Gastroesophageal sphincter (tissue), 4 donors: Measurements from ENCODE around the gene BCOR. TPM values are rescaled to one million over a fixed set of nuclear protein-coding genes. Genes with fewer than 3 reads are reported as not detected.

Experiments
- ATAC-seq: fragments of 150-250 bp; one replicate; pipeline ENCODE4 v1.9.1; 2016; ENCODE audit warnings: mild to moderate bottlenecking, moderate library complexity
- H3K27ac ChIP-seq, 4 donors: fragments of 200-600 bp; sonication (generic) in 3 of 4; 1 replicate in 3 of 4; 2 replicates in 1 of 4; pipeline ENCODE4 v1.5.1; 2016 to 2019
- H3K27me3 ChIP-seq: fragments of 200-600 bp; sonication (generic); one replicate; pipeline ENCODE4 v1.5.1; 2019
- H3K36me3 ChIP-seq, 2 donors: fragments of 200-600 bp; sonication (generic); one replicate each; pipeline ENCODE4 v1.5.1; 2019; ENCODE audit warnings: control low read depth in 1 of 2
- H3K4me1 ChIP-seq, 3 donors: fragments of 200-600 bp; sonication (generic); 1 replicate in 2 of 3; 2 replicates in 1 of 3; pipeline ENCODE4 v1.5.1; 2016 to 2019; ENCODE audit warnings: control low read depth in 2 of 3
- H3K4me3 ChIP-seq, 2 donors: fragments of 200-600 bp; sonication (generic); one replicate each; pipeline ENCODE4 v1.5.1; 2019; ENCODE audit warnings: mild to moderate bottlenecking in 1 of 2, moderate library complexity in 1 of 2
- H3K9me3 ChIP-seq, 3 donors: fragments of 200-600 bp; sonication (generic); one replicate each; pipeline ENCODE4 v1.5.1; 2017 to 2019; ENCODE audit warnings: control low read depth in 2 of 3
- CTCF ChIP-seq, 4 experiments: fragments of 200-600 bp in 2 of 4; fragments of 450-650 bp in 2 of 4; sonication (generic) in 1 of 4; IDR thresholded peaks; one replicate each; pipeline ENCODE4 v1.5.1; 2017 to 2019; ENCODE audit warnings: antibody characterized with exemption in 4 of 4, mild to moderate bottlenecking in 2 of 4, moderate library complexity in 2 of 4
- EP300 ChIP-seq: sonication (generic); formaldehyde crosslinking; IDR thresholded peaks from one replicate; pipeline ENCODE4 v1.6.1; 2017; ENCODE audit warnings: antibody characterized with exemption, mild to moderate bottlenecking
- POLR2A ChIP-seq, 2 donors: fragments of 450-650 bp; IDR thresholded peaks; one replicate each; pipeline ENCODE4 v1.6.1; 2017; ENCODE audit warnings: antibody characterized with exemption in 2 of 2, mild to moderate bottlenecking in 2 of 2, moderate library complexity in 1 of 2
- POLR2AphosphoS5 ChIP-seq: sonication (generic); formaldehyde crosslinking; IDR thresholded peaks from one replicate; pipeline ENCODE4 v1.6.1; 2017; ENCODE audit warnings: antibody characterized with exemption
- WGBS, 2 donors: methylation state at CpG; one replicate each; pipeline ENCODE4 v1.1.5; 2018; ENCODE audit warnings: low coverage in 1 of 2; 5-methylcytosine and 5-hydroxymethylcytosine counted together
- total RNA-seq, 4 donors: library from RNA; depleted of rRNA; stranded (reverse); fragments of >200 nt; gene quantifications; one replicate each; pipeline ENCODE4 v1.1.0, GENCODE V29; 2016

Gene BCOR
- total RNA-seq, 4 donors from 2014 or later, result 18.4 to 27.4 (median 21.4) TPM

- TF ChIP-seq EP300 (no peak), CTCF (IDR thresholded peaks at IDR 0.05) (no peak), POLR2AphosphoS5 (peak; percentile 31), POLR2A (IDR thresholded peaks at IDR 0.05) (peak in 1 of 2 donors; percentile 24)
- Histone ChIP-seq H3K4me1 (peaks cover 0 to 33% (median 0%) of the 10 kb centered on the region in 3 donors), H3K27me3 (no peaks in the 10 kb centered on the region), H3K36me3 (no peaks in the 10 kb centered on the region), H3K4me3 (peak overlapping the region; percentile 60 to 62), H3K9me3 (no peaks in the 10 kb centered on the region), H3K27ac (peak overlapping the region; percentile 89 to 92 (median 91))
- ATAC-seq, result peak; percentile 68
- whole genome bisulfite sequencing, 2 donors, result 15% methylated on average over 13 of the region's 76 CpGs; no CpG with 5 or more reads in 1 of the 2 donors
These were observed 84.2 kb downstream of the BCOR start for GRCh38 chrX:40013266-40014195.

GRCh38 chrX:40012868-40013265, 84.9 kb downstream of the BCOR start:
- Histone ChIP-seq H3K4me3 (peak overlapping the region; percentile 60 to 62), H3K27ac (peak overlapping the region; percentile 89 to 92 (median 91)), H3K36me3 (no peaks in the 10 kb centered on the region), H3K9me3 (no peaks in the 10 kb centered on the region), H3K27me3 (no peaks in the 10 kb centered on the region), H3K4me1 (peaks cover 0 to 33% (median 0%) of the 10 kb centered on the region in 3 donors)
- no CpG with 5 or more reads among the region's 35 CpGs for WGBS, 2 donors
- TF ChIP-seq CTCF (IDR thresholded peaks at IDR 0.05), result no peak
- TF ChIP-seq POLR2AphosphoS5, result no peak
- TF ChIP-seq EP300, result no peak
- TF ChIP-seq POLR2A (IDR thresholded peaks at IDR 0.05), result no peak
- peak; percentile 40 for ATAC-seq

GRCh38 chrX:40012039-40012867, 85.5 kb downstream of the BCOR start:
- TF ChIP-seq CTCF (IDR thresholded peaks at IDR 0.05) (no peak), POLR2A (IDR thresholded peaks at IDR 0.05) (peak in 1 of 2 donors; percentile 10), EP300 (no peak), POLR2AphosphoS5 (peak; percentile 66)
- Histone ChIP-seq H3K27me3 (no peaks in the 10 kb centered on the region), H3K9me3 (no peaks in the 10 kb centered on the region), H3K36me3 (no peaks in the 10 kb centered on the region), H3K4me3 (peak overlapping the region in 1 of 2 donors; percentile 60), H3K4me1 (peaks cover 0 to 33% (median 0%) of the 10 kb centered on the region in 3 donors), H3K27ac (peak overlapping the region; percentile 89 to 92 (median 91))
- ATAC-seq, result no peak
- 25% methylated on average over 4 of the region's 60 CpGs; no CpG with 5 or more reads in 1 of the 2 donors for WGBS, 2 donors

GRCh38 chrX:40011322-40012038, 86.3 kb downstream of the BCOR start:
- TF ChIP-seq POLR2AphosphoS5 (no peak), EP300 (no peak), POLR2A (IDR thresholded peaks at IDR 0.05) (no peak), CTCF (IDR thresholded peaks at IDR 0.05) (no peak)
- Histone ChIP-seq H3K9me3 (no peaks in the 10 kb centered on the region), H3K4me3 (no peak overlapping the region), H3K27ac (peak overlapping the region in 3 of 4 donors; percentile 91 to 92 (median 91)), H3K27me3 (no peaks in the 10 kb centered on the region), H3K4me1 (peaks cover 0 to 33% (median 0%) of the 10 kb centered on the region in 3 donors), H3K36me3 (no peaks in the 10 kb centered on the region)
- ATAC-seq, result no peak
- 10 to 100% methylated on average over 2 to 4 of the region's 24 CpGs for WGBS, 2 donors
